ENCODE results near the gene KLHL42.

DNA sequence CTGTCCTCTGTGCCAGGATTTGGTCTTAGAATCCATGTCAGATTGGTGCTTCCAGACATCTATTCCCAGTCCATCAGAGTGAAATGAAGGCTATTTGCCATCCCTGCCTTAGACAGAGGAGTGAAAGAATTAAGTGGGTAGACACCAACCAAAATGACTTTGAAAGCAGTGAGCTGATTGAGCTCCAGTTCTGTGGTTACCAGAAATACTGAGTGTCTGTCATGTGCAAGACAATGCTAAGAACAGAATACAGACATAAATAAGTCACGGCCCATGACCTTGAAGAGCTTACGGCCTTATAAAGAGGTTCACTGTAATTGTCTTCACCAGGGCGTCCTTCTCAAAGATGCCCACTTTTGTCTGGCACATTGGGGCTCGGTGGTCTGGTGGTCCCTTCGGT is 21.6 kb downstream of the KLHL42 start:
- TF ChIP-seq, protein P1, sequence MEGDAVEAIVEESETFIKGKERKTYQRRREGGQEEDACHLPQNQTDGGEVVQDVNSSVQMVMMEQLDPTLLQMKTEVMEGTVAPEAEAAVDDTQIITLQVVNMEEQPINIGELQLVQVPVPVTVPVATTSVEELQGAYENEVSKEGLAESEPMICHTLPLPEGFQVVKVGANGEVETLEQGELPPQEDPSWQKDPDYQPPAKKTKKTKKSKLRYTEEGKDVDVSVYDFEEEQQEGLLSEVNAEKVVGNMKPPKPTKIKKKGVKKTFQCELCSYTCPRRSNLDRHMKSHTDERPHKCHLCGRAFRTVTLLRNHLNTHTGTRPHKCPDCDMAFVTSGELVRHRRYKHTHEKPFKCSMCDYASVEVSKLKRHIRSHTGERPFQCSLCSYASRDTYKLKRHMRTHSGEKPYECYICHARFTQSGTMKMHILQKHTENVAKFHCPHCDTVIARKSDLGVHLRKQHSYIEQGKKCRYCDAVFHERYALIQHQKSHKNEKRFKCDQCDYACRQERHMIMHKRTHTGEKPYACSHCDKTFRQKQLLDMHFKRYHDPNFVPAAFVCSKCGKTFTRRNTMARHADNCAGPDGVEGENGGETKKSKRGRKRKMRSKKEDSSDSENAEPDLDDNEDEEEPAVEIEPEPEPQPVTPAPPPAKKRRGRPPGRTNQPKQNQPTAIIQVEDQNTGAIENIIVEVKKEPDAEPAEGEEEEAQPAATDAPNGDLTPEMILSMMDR (conservative IDR thresholded peaks at IDR 0.05; ENCODE audit: low read length), result no peak
- TF ChIP-seq EZH2phosphoT487 (IDR thresholded peaks at IDR 0.05; ENCODE audit: borderline replicate concordance), result no peak

All from Loucy (cell line).